ENCODE data around the gene LRMDA.

LRMDA gene

GRCh38 chr10:76291885-76292284 lies 860.5 kb downstream of the LRMDA start:
- no peak overlapping the region for H3K4me3 ChIP-seq
- TF ChIP-seq Cebpa-rat (IDR thresholded peaks at IDR 0.05), result no peak
- H3K4me2 ChIP-seq, result no peak overlapping the region
- no peaks in the 10 kb centered on the region for H3K9me3 ChIP-seq (replicated peaks in 1 of 11)
- no peaks in the 10 kb centered on the region for H4K20me1 ChIP-seq
- no peaks in the 10 kb centered on the region for H3K4me1 ChIP-seq
- H3K27ac ChIP-seq, result no peak overlapping the region
- H3K36me3 ChIP-seq, result no peaks in the 10 kb centered on the region
- no peaks in the 10 kb centered on the region for H3K27me3 ChIP-seq
- no peak overlapping the region for H3K9ac ChIP-seq

GRCh38 chr10:76296957-76297356 lies 865.5 kb downstream of the LRMDA start:
- no peak overlapping the region for H3K9ac ChIP-seq
- no peaks in the 10 kb centered on the region for H3K9me3 ChIP-seq (replicated peaks in 1 of 11)
- no peaks in the 10 kb centered on the region for H4K20me1 ChIP-seq
- H3K27me3 ChIP-seq, result no peaks in the 10 kb centered on the region
- no peak overlapping the region for H3K4me2 ChIP-seq
- peaks cover 0 to 3% (median 0%) of the 10 kb centered on the region in 10 experiments; a peak in 2 of 20 replicates for H3K4me1 ChIP-seq
- H3K4me3 ChIP-seq, result no peak overlapping the region
- no peaks in the 10 kb centered on the region for H3K36me3 ChIP-seq
- TF ChIP-seq Cebpa-rat (IDR thresholded peaks at IDR 0.05), result no peak
- H3K27ac ChIP-seq, result no peak overlapping the region

- H3K4me1 ChIP-seq, result peaks cover 0 to 6% (median 0%) of the 10 kb centered on the region in 10 experiments; a peak in 2 of 20 replicates
- H3K4me3 ChIP-seq, result no peak overlapping the region
- no peak overlapping the region for H3K27ac ChIP-seq
- no peaks in the 10 kb centered on the region for H4K20me1 ChIP-seq
- no peaks in the 10 kb centered on the region for H3K9me3 ChIP-seq (replicated peaks in 1 of 11)
- no peaks in the 10 kb centered on the region for H3K36me3 ChIP-seq
- TF ChIP-seq Cebpa-rat (IDR thresholded peaks at IDR 0.05), result no peak
- no peak overlapping the region for H3K4me2 ChIP-seq
- H3K9ac ChIP-seq, result no peak overlapping the region
- no peaks in the 10 kb centered on the region for H3K27me3 ChIP-seq
Observed at GRCh38 chr10:76297358-76297757, 865.9 kb downstream of the LRMDA start.

- Histone ChIP-seq H3K4me1 (peaks cover 0 to 6% (median 0%) of the 10 kb centered on the region in 10 experiments; a peak in 2 of 20 replicates), H3K27me3 (no peaks in the 10 kb centered on the region), H3K9me3 (replicated peaks in 1 of 11) (no peaks in the 10 kb centered on the region), H3K4me2 (no peak overlapping the region), H3K9ac (no peak overlapping the region), H3K36me3 (no peaks in the 10 kb centered on the region), H3K4me3 (no peak overlapping the region), H3K27ac (no peak overlapping the region), H4K20me1 (no peaks in the 10 kb centered on the region)
- no peak for TF ChIP-seq Cebpa-rat (IDR thresholded peaks at IDR 0.05)
Observed at GRCh38 chr10:76297780-76298281, 866.4 kb downstream of the LRMDA start.

- H3K36me3 ChIP-seq, result no peaks in the 10 kb centered on the region
- no peak overlapping the region for H3K4me2 ChIP-seq
- H3K4me3 ChIP-seq, result no peak overlapping the region
- H3K4me1 ChIP-seq, result peaks cover 0 to 6% (median 0%) of the 10 kb centered on the region in 10 experiments; a peak in 2 of 20 replicates
- no peaks in the 10 kb centered on the region for H3K9me3 ChIP-seq (replicated peaks in 1 of 11)
- H4K20me1 ChIP-seq, result no peaks in the 10 kb centered on the region
- H3K27ac ChIP-seq, result no peak overlapping the region
- no peak overlapping the region for H3K9ac ChIP-seq
- no peaks in the 10 kb centered on the region for H3K27me3 ChIP-seq
- no peak for TF ChIP-seq Cebpa-rat (IDR thresholded peaks at IDR 0.05)
Observed at GRCh38 chr10:76298329-76298728, 866.9 kb downstream of the LRMDA start.

- Histone ChIP-seq H3K4me1 (peaks cover 0 to 6% (median 0%) of the 10 kb centered on the region in 10 experiments; a peak in 2 of 20 replicates), H3K27ac (no peak overlapping the region), H3K4me3 (no peak overlapping the region), H3K36me3 (no peaks in the 10 kb centered on the region), H3K27me3 (no peaks in the 10 kb centered on the region), H4K20me1 (no peaks in the 10 kb centered on the region), H3K9ac (no peak overlapping the region), H3K4me2 (no peak overlapping the region), H3K9me3 (replicated peaks in 1 of 11) (no peaks in the 10 kb centered on the region)
- no peak for TF ChIP-seq Cebpa-rat (IDR thresholded peaks at IDR 0.05)
Observed at GRCh38 chr10:76299501-76299900, 868.1 kb downstream of the LRMDA start.

GRCh38 chr10:76301211-76301610 lies 869.8 kb downstream of the LRMDA start:
- Histone ChIP-seq H3K9ac (no peak overlapping the region), H3K4me1 (peaks cover 0 to 7% (median 1%) of the 10 kb centered on the region in 10 experiments; a peak in 9 of 20 replicates), H3K36me3 (no peaks in the 10 kb centered on the region), H3K27ac (no peak overlapping the region), H3K4me2 (no peak overlapping the region), H3K4me3 (no peak overlapping the region), H4K20me1 (no peaks in the 10 kb centered on the region), H3K9me3 (replicated peaks in 1 of 11) (no peaks in the 10 kb centered on the region), H3K27me3 (no peaks in the 10 kb centered on the region)
- no peak for TF ChIP-seq Cebpa-rat (IDR thresholded peaks at IDR 0.05)

- H3K4me3 ChIP-seq, result no peak overlapping the region
- H3K36me3 ChIP-seq, result no peaks in the 10 kb centered on the region
- H3K9ac ChIP-seq, result no peak overlapping the region
- H3K27ac ChIP-seq, result no peak overlapping the region
- no peaks in the 10 kb centered on the region for H3K27me3 ChIP-seq
- H3K4me2 ChIP-seq, result no peak overlapping the region
- H4K20me1 ChIP-seq, result no peaks in the 10 kb centered on the region
- H3K9me3 ChIP-seq (replicated peaks in 1 of 11), result no peaks in the 10 kb centered on the region
- peaks cover 0 to 14% (median 6%) of the 10 kb centered on the region in 10 experiments; a peak in 12 of 20 replicates for H3K4me1 ChIP-seq
- no peak for TF ChIP-seq Cebpa-rat (IDR thresholded peaks at IDR 0.05)
Observed at GRCh38 chr10:76301950-76302349, 870.5 kb downstream of the LRMDA start.

- peaks cover 0 to 19% (median 7%) of the 10 kb centered on the region in 10 experiments; a peak in 12 of 20 replicates for H3K4me1 ChIP-seq
- no peak overlapping the region for H3K4me3 ChIP-seq
- no peak for TF ChIP-seq Cebpa-rat (IDR thresholded peaks at IDR 0.05)
- H3K4me2 ChIP-seq, result no peak overlapping the region
- no peak overlapping the region for H3K27ac ChIP-seq
- no peak overlapping the region for H3K9ac ChIP-seq
- no peaks in the 10 kb centered on the region for H3K36me3 ChIP-seq
- H3K27me3 ChIP-seq, result no peaks in the 10 kb centered on the region
- no peaks in the 10 kb centered on the region for H3K9me3 ChIP-seq (replicated peaks in 1 of 11)
- H4K20me1 ChIP-seq, result no peaks in the 10 kb centered on the region
Observed at GRCh38 chr10:76302481-76302880, 871.1 kb downstream of the LRMDA start.

- no peak overlapping the region for H3K9ac ChIP-seq
- H3K4me1 ChIP-seq, result peaks cover 0 to 26% (median 7%) of the 10 kb centered on the region in 10 experiments; a peak in 12 of 20 replicates
- H3K27me3 ChIP-seq, result no peaks in the 10 kb centered on the region
- H3K4me2 ChIP-seq, result no peak overlapping the region
- TF ChIP-seq Cebpa-rat (IDR thresholded peaks at IDR 0.05), result no peak
- H3K9me3 ChIP-seq (replicated peaks in 1 of 11), result no peaks in the 10 kb centered on the region
- no peak overlapping the region for H3K4me3 ChIP-seq
- no peak overlapping the region for H3K27ac ChIP-seq
- no peaks in the 10 kb centered on the region for H3K36me3 ChIP-seq
- no peaks in the 10 kb centered on the region for H4K20me1 ChIP-seq
Observed at GRCh38 chr10:76302961-76303630, 871.7 kb downstream of the LRMDA start.

Measured in BLaER1 treated with 17β-estradiol and CSF1 and Interleukin-3, amounts not matched to agents 10 nM and 100 nM (cell line).